ENCODE measurements around the gene DCDC1.
"Not testable (repeated sequence)": the region's sequence is repeated elsewhere in the genome, so short reads cannot be mapped to it uniquely, and the experiment has no call there.

Gene DCDC1

DNA sequence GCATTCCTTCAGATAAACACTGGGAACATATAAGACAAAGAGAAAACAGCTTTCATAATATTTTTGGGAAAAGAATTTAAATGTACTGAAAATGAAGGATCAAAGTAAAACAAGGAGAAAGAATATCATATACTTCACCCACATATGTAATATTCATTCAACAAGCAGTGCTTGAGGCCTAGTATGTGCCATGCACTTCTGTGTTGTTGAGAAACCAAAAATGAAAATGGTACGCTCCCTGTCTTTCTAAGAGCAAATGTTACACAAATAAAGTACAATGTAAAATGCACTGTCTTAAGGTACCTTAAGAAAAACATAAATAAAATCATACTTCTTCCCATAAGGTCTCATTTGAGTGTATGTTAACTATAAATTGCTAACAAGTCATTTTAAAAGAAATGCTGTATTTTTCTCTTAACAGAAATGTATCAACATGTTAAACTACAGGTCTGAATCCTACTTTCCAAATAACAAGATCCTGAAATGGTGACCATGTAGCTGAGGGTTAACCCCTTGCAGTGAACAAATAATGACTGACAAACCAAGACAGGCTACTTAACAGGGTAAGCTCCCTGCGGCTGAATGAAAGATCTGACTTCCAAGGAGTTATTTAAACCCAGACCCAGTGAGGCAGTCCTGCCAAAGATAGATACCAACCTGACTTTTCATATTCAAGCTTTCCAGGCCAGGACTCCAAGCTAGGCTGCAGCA lies 377.6 kb downstream of the DCDC1 start:
- no peak for DNase-seq (ENCODE audit: low read depth in 2 of 2)

DNA sequence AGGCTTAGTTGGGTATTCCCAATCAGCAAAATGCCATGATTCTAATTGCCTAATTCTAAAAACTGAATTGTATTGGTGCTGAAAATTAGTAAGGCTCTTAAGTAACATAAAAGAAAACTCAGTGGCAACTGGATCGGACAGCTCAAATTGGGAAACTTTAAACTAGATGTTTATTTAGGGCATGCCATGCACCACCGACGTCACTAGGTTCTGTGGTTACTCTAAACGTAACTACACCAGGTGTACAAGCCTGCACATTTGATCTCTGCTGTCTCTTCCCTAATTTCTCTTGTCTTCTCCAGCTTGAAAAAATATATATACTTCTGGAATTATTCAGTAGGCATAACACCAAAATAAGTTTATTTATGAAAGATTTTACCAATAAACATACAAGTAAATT lies 378.2 kb downstream of the DCDC1 start:
- DNase-seq (ENCODE audit: low read depth in 2 of 2), result no peak

- DNase-seq (ENCODE audit: low read depth in 2 of 2), result no peak
These were observed 378.8 kb downstream of the DCDC1 start for GRCh38 chr11:30990625-30991296.

DNA sequence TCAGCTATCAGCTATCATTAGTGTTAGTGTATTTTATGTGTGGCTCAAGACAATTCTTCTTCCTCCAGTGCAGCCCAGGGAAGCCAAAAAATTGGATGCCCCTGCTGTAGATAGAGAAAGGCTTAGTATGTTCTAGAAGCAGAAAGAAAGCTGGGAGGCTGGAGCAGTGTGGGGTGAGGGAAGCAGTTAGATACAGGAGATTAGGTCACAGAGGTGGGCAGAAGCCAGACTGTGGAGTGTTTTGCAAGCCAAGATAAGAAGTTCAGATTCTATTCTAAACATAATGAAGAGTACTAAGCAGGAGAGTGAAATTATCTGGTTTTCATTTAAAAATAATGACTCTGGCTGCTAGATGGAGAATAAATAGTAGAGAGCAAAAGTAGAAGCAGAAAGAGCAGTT lies 381.7 kb downstream of the DCDC1 start:
- DNase-seq (ENCODE audit: low read depth in 2 of 2), result no peak

DNA sequence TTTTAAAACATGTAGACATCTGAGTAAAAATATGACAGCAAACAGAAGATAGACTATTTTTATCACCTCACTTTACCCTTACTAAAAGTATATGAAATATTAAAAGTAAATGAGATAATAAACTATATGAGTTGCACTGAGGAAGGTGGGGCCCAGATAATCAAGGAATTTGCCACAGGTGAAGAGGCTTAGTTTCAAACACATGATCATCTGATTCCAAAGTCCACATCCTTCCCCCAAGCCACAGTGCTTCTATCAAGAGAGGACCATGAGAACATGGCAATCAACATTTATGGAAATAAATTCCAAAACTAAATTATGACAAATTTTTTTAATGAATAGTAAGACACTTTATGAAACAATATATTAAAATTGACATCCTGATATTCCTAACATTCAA lies 384.0 kb downstream of the DCDC1 start:
- no peak for DNase-seq (ENCODE audit: low read depth in 2 of 2)

- no peak for DNase-seq (ENCODE audit: low read depth in 2 of 2)
These were observed 384.7 kb downstream of the DCDC1 start for GRCh38 chr11:30984827-30985226.

DNA sequence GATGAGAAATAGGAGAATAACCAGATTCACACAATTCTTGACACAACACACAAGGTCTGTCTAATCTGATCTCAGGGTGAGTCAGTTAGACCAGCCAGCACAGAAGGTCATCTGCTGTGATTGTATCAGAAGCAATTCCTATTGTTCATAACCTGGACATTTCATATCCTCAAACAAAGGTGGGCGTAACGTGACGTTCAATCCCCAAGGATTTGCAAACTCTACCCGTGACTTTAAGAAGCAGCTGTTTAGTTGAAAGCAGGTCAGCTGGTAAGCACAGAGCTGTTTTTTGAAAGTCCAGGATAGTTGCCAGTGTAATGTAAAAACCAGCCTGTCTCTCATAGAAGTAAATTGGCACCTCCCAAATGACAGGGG lies 385.1 kb downstream of the DCDC1 start:
- DNase-seq (ENCODE audit: low read depth in 2 of 2), result no peak

DNA sequence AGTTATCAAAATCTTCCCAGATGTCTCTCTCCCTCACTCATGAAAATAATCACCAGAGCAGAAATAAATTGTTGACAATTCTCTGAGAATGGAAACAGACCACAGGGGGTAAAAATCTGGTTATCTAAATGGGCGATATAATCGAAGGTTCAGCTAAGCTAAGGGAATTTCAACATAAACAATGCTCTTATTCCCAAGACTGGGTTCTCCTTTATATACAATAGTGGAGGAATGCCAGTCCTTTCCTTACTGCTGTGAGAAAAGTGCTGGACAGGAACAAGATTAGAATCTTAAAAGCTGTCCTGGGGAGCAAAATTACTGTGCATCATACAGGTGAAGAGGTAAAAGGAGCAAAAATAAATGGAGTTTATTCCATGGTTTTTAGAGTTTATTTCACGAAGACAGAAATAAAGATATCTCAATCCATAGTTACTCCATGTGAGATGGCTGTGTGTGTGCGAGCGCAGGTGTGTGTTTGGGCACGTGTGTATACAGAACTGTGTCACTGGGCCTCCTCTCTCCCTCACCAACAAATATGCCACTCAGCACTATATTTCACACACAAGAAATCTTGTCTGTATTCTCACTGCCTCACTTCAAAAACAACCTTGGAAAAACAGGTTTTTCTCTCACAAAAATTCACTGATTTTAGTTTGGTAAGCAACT lies 385.6 kb downstream of the DCDC1 start:
- no peak for DNase-seq (ENCODE audit: low read depth in 2 of 2)

GRCh38 chr11:30983143-30983542 lies 386.4 kb downstream of the DCDC1 start:
- DNase-seq (ENCODE audit: low read depth in 2 of 2), result no peak

DNA sequence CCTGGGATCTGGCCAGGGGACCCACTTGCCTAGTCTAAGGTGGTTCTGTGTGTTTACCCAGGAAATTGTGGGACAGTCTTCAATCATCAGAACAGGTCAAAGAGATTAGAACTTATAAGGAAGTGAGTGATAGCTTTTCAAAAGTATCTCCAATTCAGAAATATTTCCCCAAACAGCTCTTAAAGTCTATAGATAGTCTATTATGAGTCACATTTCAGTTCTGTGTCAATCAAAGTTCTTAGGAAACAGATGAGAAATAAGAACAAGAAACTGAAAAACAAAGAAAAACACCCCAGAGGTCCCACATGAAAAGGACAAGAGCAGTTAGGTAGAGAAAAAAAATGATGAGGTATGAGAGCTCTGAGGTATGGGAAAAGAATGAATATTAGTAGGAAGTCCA lies 402.0 kb downstream of the DCDC1 start:
- DNase-seq (ENCODE audit: low read depth in 2 of 2), result no peak

GRCh38 chr11:30960387-30960992 lies 409.0 kb downstream of the DCDC1 start:
- DNase-seq (ENCODE audit: low read depth in 2 of 2), result no peak

DNA sequence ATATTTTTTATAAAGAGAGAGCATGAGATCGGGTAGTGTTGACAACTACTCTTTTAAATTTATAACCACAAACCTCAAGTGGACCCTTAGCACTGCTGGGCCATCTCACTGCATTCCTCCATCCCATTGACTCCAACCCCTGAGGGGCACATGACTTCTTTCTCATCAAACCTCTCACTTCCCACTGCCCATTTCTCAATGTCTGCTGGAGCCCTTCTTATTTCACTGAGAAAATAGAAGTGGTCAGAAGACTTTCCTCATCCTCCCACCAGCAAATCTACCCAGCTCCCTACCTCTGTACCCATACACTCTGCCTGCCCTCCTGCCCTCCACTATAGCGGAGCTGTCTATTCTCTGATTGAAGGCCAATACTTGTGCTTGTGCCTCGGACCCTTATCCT lies 412.8 kb downstream of the DCDC1 start:
- DNase-seq (ENCODE audit: low read depth in 2 of 2), result no peak

GRCh38 chr11:30949838-30950237 lies 419.7 kb downstream of the DCDC1 start:
- no peak for DNase-seq (ENCODE audit: low read depth in 2 of 2)

DNA sequence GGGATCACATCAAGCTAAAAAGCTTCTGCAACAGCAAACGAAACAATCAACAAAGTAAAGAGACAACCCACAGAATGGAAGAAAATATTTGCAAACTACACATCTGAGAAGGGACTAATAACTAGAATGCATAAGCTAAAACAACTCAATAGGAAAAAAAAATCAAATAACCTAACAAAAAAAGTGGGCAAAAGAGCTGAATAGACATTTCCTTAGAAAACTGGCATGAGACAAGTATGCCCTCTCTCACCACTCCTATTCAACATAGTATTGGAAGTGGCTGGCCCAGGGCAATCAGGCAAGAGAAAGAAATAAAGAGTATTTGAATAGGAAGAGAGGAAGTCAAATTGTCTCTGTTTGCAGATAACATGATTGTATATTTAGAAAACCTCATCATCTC lies 421.8 kb downstream of the DCDC1 start:
- not testable (repeated sequence) for DNase-seq (ENCODE audit: low read depth in 2 of 2)

- no peak for DNase-seq (ENCODE audit: low read depth in 2 of 2)
These were observed 430.7 kb downstream of the DCDC1 start for GRCh38 chr11:30938810-30939209.

GRCh38 chr11:30938171-30938570 lies 431.4 kb downstream of the DCDC1 start:
- DNase-seq (ENCODE audit: low read depth in 2 of 2), result no peak

GRCh38 chr11:30936491-30936890 lies 433.0 kb downstream of the DCDC1 start:
- no peak for DNase-seq (ENCODE audit: low read depth in 2 of 2)

- no peak for DNase-seq (ENCODE audit: low read depth in 2 of 2)
These were observed 433.7 kb downstream of the DCDC1 start for GRCh38 chr11:30935861-30936260.

DNA sequence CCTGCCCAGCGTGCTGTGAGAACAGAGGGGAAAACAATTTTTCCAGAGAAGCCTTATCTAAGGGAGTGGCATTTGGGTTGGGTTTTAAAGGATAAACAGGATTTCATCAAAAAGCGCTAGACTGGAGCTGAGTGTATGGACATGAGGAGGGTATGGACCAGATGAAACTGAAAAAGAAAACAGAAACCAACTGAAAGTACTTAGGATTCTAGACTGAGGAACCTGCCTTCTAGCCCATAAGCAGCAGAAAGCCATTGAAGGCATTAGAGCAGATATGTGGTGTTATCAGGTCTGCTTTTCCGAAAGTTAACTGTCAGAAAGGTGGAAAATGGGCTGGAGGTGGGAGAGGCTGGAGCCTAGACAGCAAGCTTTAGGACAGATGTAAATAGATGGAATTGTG lies 443.4 kb downstream of the DCDC1 start:
- DNase-seq (ENCODE audit: low read depth in 2 of 2), result no peak

DNA sequence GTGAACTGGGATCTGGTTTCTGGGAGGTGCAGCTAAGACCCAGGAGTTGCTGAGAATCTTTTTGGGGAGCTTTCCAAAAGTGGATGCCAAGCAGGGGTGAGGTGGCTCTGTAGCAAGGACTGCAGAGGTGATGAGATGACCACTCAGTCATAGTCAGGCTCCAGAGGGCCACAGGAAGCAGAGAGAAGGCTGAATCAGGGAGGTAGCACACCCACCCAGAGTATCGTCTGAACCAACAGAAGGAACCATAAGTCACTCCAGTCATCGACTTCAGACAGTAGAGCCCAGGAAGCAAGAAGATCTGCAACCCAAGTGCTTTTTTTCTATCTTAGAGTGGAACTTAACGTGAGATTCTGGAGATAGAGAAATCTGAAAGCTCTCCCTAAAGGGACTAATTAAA lies 447.7 kb downstream of the DCDC1 start:
- DNase-seq (ENCODE audit: low read depth in 2 of 2), result no peak

DNA sequence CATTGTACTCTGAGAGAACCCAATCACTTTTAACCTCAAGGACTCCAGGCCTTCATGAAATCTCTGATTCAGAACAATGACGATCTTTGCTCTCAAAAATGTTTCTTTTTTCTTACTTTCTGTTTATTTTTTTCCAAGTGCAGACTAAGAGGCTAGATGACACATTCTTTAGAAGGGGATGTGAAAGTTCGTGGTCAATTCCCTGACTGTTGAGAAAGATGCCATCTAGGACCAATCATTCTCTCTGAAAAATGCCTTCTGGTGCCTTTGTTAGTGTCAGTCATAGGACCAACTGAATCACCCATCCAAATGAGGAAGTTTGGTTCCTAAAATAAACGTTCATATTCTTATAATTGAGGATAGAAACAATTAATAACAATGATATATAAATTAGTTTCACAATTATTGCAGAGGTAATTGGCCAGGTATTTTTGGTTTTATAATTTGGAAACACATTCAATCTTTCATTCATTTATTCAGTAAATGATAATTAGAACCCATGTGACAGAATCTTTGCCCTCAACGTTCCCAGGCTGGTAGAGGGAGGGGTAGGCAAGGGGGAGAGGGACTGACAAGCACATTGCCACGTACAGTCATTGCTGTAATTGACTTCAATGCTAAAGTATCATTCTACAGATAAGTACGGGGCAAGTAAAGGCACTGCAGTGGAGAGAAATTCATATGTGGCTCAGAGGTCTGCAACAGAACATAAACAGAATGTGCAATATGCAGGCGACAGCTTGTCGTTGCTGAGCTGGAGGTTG lies 450.0 kb downstream of the DCDC1 start:
- DNase-seq (ENCODE audit: low read depth in 2 of 2), result no peak

- DNase-seq (ENCODE audit: low read depth in 2 of 2), result no peak
These were observed 451.6 kb downstream of the DCDC1 start for GRCh38 chr11:30917859-30918478.
